ENCODE data around the gene DERL2.

The DERL2 gene

DNA sequence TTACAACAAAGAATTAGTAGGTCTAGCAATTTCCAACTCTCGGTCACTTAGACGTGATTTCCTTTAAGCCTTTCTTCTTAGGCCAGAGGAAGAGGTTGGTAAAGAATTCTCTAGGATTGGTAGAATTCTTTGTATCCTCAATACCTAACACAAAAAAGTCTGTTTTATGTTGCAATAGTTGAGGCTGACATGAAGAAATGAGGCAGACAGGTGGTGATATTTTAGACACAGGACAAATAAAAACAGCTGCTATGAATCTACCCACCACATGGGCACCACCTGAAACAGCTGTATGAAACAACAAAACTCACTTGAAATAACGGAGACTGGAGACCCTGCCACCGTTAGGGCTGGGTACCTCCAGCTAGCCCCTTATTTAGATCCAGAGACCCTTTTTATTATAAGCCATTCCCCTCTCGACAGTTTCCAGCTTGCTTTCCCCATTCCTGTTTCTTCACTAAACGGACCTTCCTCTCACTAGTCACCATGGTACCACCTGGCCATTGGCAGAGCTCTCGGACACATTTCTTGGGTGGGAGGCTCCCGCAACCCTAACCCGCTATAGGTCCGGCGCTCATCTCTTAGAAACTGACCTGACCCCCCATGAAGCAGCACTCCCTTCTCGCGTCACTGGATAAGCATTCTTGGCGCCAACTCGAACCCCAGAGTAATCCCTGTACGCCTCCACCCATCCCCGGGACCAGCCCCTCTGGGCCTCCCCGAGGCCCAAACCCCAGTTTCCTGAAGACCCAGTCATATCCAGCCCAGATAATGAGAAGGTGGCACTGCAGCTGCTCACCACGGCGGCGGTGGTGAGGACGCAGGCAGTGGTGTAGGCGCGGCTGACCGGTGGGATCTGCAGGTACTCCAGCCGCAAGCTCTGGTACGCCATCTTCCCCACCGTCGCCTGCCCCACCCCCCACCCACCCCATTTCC is at the start of gene DERL2:
TSS of gene DERL2 (minus strand) at position 909 of the 936 bp plus-strand sequence. CDS start at position 892, 17 bp downstream.
- peak; percentile 69 for DNase-seq

GRCh38 chr17:5535436-5535835 is 49.5 kb upstream of the DERL2 start:
- no peak for DNase-seq

DNA sequence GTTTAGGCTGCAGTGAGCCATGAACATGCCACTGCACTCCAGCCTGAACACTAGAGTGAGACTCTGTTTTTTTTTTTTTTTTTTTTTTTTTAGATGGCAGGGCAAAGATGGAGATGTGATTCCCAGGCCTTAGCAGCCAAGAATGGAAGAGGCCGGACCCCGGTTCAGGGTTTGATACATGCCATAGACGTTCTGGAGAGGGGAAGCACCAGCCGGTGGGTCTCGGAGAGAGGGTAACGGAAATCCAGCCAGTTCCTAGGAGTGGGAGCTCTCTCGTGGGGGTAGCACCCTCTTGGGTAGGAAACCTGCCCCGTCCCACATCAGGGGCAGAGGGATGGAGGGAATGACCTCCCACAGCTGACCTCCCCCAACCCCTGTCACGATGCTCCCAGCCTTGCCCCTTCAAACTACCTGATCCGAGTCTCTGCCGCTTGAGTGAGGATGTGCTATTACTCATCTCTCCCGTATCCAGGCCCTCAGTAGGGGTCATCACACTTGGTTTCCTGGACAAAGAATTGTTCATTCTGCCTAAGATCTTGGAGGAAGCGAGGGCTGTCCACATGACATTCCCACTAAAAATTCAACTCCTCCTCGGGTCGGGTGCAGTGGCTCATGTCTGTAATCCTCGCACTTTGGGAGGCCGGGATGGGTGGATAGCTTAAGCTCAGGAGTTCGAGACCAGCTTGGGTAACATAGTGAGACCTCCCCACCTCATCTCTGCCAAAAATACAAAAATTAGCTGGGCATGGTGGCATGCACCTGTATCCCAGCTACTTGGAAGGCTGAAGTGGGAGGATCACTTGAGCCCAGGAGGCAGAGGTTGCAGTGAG is 47.7 kb upstream of the DERL2 start:
- DNase-seq, result no peak

DNA sequence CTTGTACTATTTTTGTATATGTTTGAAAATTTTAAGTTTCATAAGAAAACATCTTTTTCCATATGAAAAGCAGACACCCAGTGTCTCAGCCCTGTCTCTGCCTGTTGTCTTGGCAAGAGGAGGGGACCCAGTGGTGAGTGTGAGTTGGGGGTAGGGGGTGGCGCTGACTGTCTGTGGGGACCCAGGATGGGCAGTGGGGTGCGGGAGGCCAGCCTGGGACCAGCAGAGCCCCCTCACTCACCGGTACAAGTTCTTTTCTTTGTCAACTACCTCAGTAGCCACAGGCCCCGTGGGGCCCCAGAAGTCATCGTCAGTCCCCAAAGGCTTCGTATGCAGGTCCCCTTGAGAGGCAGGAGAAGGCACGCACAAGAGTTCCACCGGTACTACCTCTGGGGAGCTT is 46.6 kb upstream of the DERL2 start:
- DNase-seq, result no peak

GRCh38 chr17:5531085-5531418 is 45.1 kb upstream of the DERL2 start:
- DNase-seq, result no peak

DNA sequence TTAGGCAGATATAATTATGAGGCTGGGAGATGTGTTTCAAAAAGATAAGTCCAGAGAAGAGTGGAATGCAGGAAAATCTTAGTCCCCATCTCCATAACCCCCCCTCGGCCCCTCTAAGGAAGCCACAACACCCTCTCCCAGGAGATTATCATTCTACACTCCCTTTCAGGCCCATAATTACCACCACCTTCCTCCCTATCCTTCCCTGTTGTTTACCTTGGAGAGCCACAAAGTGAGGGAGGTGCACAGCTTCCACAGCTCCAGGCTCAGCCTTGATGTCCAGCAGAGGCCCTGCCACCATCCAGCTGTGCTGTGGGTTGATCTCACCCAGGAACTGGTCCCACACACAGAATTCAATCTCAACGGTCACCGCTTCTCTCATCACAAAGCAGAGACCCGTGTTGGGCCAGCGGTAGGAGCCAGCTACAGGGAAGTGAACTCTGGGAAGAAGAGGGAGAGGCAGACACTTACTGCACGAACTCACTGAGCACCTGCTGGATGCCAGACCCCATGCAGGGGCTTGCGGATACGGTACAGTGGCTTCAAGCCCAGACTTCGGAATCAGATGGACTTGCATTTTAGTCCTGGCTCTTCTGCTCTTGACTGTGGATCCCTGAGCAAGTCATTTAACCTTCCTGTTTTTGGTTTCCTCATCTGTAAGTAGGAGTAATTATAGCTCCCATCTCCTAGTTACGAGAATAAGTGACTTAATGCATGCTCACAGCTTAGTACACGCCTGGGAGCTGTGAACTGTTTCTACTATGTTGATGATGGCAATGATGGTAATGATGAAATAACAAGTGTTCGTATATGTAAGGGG is 44.5 kb upstream of the DERL2 start:
- DNase-seq, result no peak

- no peak for DNase-seq
These were observed 41.7 kb upstream of the DERL2 start for GRCh38 chr17:5527601-5528250.

GRCh38 chr17:5526821-5527598 is 41.0 kb upstream of the DERL2 start:
- DNase-seq, result no peak

DNA sequence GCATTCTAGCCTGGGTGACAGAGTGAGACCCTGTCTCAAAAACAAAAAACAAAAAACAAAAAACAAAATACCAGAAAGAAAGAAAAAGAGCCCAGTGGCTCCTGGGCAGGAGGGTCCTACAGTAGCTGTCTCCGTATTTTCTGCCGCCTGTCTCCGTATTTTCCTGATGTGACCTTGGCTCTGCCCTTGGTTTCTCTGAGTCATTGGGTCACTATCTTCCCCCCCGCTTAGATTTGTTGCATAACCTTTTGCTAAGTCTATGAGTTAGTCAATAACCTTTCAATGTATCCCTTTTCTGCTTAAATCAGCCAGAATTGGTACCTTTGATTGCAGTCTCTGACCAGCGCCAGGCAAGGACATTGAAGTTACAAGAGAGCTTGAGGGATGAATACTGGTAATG is 37.3 kb upstream of the DERL2 start:
- no peak for DNase-seq

DNA sequence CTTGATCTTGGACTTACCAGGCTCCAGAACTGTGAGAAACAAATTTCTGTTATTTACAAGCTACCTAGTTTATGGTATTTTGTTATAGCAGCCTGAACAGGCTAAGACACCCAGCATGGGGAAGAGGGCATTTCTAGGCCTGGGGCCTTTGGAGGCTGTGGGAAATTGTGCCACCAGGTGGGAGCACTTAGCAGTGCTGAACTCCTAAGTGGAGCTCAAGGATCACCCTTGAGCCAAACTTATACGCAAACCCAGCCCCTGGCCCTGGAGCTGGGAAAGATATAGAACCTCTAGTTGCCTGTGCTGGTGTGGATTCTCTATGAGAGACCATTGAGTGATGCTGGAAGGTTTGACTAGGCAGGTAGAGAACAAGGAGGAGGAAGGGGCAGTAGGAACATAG is 36.5 kb upstream of the DERL2 start:
- DNase-seq, result no peak

DNA sequence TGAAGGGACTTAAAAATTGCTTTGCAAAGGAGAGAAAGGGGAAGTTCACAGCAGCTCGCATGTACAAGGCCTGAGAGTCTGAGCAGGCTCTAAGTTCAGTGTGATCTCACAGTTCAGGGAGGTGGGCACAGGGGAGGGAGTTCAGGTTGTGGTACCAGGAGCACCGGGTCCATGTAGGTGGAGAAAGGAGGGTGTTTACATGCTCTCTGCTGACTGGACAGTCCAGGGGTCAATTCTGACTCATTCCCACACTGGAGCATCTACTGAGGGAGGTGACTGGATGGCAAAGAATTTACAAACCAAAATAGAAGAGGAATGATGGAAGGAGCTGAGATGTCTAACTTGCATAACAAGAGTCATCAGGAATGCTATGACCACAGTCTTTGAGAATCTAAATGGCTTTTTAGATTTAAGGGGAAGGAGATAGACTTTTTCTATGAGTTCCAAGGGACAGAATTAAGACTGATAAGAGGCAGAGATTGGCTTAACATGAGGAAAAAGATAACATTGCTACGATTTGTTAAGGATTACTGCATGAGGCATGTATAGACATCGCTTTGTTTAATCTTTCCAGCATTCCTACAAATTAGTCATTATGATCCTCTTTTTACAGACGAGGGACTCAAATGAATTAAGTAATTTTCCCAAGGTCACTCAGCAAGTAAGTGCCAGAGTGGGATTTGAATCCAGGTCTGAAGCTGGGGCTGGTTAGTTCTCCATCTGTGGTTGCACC is 30.2 kb upstream of the DERL2 start:
- DNase-seq, result no peak

DNA sequence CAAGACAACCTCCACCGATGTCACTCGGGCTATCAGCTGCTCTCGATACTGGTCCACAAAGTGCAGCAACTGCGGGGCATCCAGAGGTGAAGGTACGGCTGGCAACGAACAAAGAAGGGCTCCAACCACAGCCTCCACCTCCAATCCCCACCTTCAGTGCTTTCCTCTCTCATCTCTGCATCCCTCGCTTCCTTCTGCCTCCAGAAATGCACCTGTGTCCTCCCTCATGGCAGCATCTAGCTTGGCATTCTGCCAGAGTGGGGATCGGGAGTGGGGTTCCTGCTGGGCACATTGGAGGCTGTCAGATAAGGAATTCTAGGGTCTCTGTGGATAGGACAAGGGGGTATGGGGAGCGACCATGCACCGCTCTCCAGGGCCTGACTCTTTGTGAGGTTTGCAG is 29.0 kb upstream of the DERL2 start:
- no peak for DNase-seq

DNA sequence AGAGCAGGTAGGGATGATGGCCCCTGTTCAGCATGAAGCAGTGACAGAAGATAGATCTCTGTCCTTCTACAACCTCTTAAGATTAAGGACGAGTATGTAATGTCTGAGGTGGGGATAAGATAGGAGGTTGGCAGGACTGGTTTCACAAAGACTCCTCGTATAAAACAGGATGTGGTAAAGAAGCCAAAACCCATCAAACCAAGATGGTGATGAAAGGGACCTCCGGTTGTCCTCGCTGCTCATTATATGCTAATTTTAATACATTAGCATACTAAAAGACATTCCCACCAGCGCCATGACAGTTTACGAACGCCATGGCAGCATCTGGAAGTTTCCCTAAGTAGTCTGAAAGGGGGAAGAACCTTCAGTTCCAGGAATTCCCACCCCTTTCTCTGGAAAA is 27.6 kb upstream of the DERL2 start:
- DNase-seq, result no peak

- DNase-seq, result no peak
These were observed 25.6 kb upstream of the DERL2 start for GRCh38 chr17:5511401-5512225.

DNA sequence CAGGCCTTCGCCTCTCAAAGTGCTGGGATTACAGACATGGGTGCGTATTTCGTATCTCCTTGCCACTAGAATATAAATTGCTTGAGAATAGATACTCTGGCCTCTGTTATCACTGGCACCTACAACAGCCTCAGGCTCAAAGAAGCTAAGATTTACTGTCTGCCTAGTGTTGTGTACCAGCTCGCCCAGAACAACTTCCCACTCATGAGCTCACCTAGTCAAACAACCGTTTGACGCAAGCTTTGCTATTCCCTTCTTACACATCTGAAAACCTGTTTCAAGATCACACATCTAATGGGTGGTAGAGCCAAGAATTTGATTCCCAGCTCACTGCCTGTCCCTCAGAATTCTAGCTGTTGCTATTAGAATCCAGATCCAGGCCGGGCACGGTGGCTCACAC is 24.8 kb upstream of the DERL2 start:
- DNase-seq, result no peak

GRCh38 chr17:5509482-5509881 is 23.5 kb upstream of the DERL2 start:
- no peak for DNase-seq

GRCh38 chr17:5508810-5509209 is 22.8 kb upstream of the DERL2 start:
- peak; percentile 89 for DNase-seq

DNA sequence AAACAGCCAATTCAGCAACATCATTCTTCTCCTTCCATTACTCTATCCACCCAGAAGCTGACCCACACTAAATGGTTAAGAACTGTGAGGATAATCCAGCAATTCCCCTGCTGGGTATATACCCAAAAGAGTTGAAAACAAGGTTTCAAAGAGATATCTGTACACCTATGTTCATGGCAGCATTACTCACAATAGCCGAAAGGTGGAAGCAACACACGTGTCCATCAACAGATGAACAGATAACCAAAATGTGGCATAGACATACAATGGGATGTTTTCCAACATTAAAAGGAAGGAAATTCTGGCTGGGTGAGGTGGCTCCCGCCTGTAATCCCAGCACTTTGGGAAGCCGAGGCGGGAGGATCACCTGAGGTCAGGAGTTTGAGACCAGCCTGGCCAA is 20.3 kb upstream of the DERL2 start:
- DNase-seq, result no peak

DNA sequence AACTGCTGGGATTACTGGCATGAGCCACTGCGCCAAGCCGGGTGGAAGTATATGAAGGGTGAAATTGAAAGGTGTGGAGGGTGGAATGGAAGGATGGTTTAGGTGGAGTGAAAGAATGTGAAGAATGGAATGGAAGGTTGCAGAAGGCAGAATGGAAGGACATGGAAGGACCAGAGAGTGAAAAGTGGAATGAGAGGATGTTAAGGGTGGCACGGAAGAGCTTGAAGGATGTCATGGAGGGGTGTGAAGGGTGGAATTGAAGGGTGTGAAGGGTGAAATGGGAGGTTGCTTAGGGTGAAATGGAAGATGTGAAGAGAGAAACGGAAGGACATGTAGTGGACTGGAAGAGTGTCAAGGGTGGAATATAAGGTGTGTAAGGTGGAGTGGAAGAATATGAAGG is 16.6 kb upstream of the DERL2 start:
- no peak for DNase-seq

DNA sequence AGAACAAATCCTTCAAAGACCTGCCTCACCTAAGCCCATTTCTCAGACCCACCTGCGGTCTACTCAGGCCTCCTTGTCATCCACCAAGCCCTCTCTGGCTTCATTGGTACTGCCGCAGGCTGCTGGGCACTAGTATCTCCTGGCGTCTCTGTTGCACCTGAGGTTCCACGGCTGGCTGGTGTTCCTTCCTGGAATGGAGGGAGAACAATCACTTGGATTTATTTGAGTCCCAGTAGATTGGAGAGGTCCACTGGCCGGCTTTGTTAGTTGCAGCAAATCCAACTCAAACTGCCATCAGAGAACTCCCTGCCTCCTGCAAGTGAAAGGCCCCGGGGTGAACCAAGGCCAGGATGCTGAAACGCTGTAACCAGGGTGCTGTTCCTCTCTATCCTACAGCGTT is 15.7 kb upstream of the DERL2 start:
- DNase-seq, result no peak
